ENCODE data around the gene ABLIM2. TPM values are rescaled to one million over a fixed set of nuclear protein-coding genes. Genes with fewer than 3 reads are reported as not detected.

ABLIM2 gene
- total RNA-seq, 1 experiment from 2014 or later: 2.7 TPM

- no peaks in the 10 kb centered on the region for H3K9me3 ChIP-seq (ENCODE audit: low read depth, low read length, poor library complexity, severe bottlenecking)
- DNase-seq (ENCODE audit: low spot score): no peak
- no peak overlapping the region for H3K4me3 ChIP-seq (ENCODE audit: low read depth, low read length, poor library complexity, severe bottlenecking)
- no peaks in the 10 kb centered on the region for H3K36me3 ChIP-seq (ENCODE audit: insufficient read depth, low read length, poor library complexity, severe bottlenecking)
- TF ChIP-seq EZH2 (IDR thresholded peaks at IDR 0.05; ENCODE audit: borderline replicate concordance, low read depth, low read length, poor library complexity, severe bottlenecking): no peak
- TF ChIP-seq CTCF (conservative IDR thresholded peaks at IDR 0.05; ENCODE audit: low read depth, low read length): no peak
- POLR2A ChIA-PET (ENCODE audit: low non-redundant PET): no interaction called here
- CTCF ChIA-PET: no interaction called here
- H3K27ac ChIP-seq (ENCODE audit: low read depth, low read length, poor library complexity, severe bottlenecking): no peak overlapping the region
- H3K4me1 ChIP-seq (ENCODE audit: insufficient read depth, low read length, poor library complexity, severe bottlenecking): peaks cover 7% of the 10 kb centered on the region
- H3K27me3 ChIP-seq (replicated peaks; ENCODE audit: insufficient read depth, low read depth, low read length, poor library complexity): no peaks in the 10 kb centered on the region
- no TSS peak for BruUV-seq (replicated peaks)
- intact Hi-C loops (cut with micrococcal nuclease; ENCODE audit: unreplicated experiment): no loop called here
These were observed 48.3 kb downstream of the ABLIM2 start for GRCh38 chr4:8110071-8110986.

- Histone ChIP-seq H3K36me3 (ENCODE audit: insufficient read depth, low read length, poor library complexity, severe bottlenecking) (no peaks in the 10 kb centered on the region), H3K4me1 (ENCODE audit: insufficient read depth, low read length, poor library complexity, severe bottlenecking) (peaks cover 7% of the 10 kb centered on the region), H3K9me3 (ENCODE audit: low read depth, low read length, poor library complexity, severe bottlenecking) (no peaks in the 10 kb centered on the region), H3K27ac (ENCODE audit: low read depth, low read length, poor library complexity, severe bottlenecking) (no peak overlapping the region), H3K27me3 (replicated peaks; ENCODE audit: insufficient read depth, low read depth, low read length, poor library complexity) (no peaks in the 10 kb centered on the region), H3K4me3 (ENCODE audit: low read depth, low read length, poor library complexity, severe bottlenecking) (no peak overlapping the region)
- no TSS peak for BruUV-seq (replicated peaks)
- no peak for DNase-seq (ENCODE audit: low spot score)
- ChIA-PET POLR2A (ENCODE audit: low non-redundant PET) (interaction anchor here (0.6 kb wide), 1 partner anchor 19 kb away, joined by 4 read pairs; no protein-coding TSS in a partner anchor), CTCF (no interaction called here)
- TF ChIP-seq CTCF (conservative IDR thresholded peaks at IDR 0.05; ENCODE audit: low read depth, low read length) (no peak), EZH2 (IDR thresholded peaks at IDR 0.05; ENCODE audit: borderline replicate concordance, low read depth, low read length, poor library complexity, severe bottlenecking) (no peak)
- intact Hi-C loops (cut with micrococcal nuclease; ENCODE audit: unreplicated experiment): no loop called here
These were observed 49.1 kb downstream of the ABLIM2 start for GRCh38 chr4:8109406-8110065.

- POLR2A ChIA-PET (ENCODE audit: low non-redundant PET): interaction anchor here (0.6 kb wide), 1 partner anchor 18 kb away, joined by 4 read pairs; no protein-coding TSS in a partner anchor
- Histone ChIP-seq H3K4me1 (ENCODE audit: insufficient read depth, low read length, poor library complexity, severe bottlenecking) (peaks cover 7% of the 10 kb centered on the region), H3K27me3 (replicated peaks; ENCODE audit: insufficient read depth, low read depth, low read length, poor library complexity) (no peaks in the 10 kb centered on the region), H3K4me3 (ENCODE audit: low read depth, low read length, poor library complexity, severe bottlenecking) (no peak overlapping the region), H3K27ac (ENCODE audit: low read depth, low read length, poor library complexity, severe bottlenecking) (no peak overlapping the region), H3K9me3 (ENCODE audit: low read depth, low read length, poor library complexity, severe bottlenecking) (no peaks in the 10 kb centered on the region), H3K36me3 (ENCODE audit: insufficient read depth, low read length, poor library complexity, severe bottlenecking) (no peaks in the 10 kb centered on the region)
- TF ChIP-seq EZH2 (IDR thresholded peaks at IDR 0.05; ENCODE audit: borderline replicate concordance, low read depth, low read length, poor library complexity, severe bottlenecking) (no peak), CTCF (conservative IDR thresholded peaks at IDR 0.05; ENCODE audit: low read depth, low read length) (no peak)
- CTCF ChIA-PET: no interaction called here
- intact Hi-C loops (cut with micrococcal nuclease; ENCODE audit: unreplicated experiment): no loop called here
- no peak for DNase-seq (ENCODE audit: low spot score)
- BruUV-seq (replicated peaks): no TSS peak
These were observed 49.6 kb downstream of the ABLIM2 start for GRCh38 chr4:8108991-8109390.
